ENCODE measurements around the gene CCDC177. TPM values are rescaled to one million over a fixed set of nuclear protein-coding genes. Genes with fewer than 3 reads are reported as not detected.

CCDC177 gene
- polyA plus RNA-seq, 1 experiment, result not detected

DNA sequence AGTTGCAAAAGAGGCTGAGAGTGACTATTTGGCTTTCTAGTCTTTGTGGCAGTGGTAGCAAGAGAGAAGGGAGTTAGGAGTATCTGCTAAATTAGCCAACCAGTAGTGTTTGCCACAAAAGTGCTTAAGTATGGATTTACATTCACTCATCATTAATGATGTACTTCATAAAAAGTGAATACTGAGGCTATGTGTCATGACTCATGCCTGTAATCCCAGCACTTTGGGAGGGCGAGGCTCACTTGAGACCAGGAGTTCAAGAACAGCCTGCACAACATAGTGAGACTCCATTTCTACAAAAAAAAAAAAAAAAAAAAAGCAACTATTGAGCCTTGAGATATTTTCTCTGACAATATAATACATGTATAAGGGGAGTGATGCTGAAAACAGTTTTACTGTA lies 36.8 kb downstream of the CCDC177 start:
- CTCF ChIA-PET, result interaction anchor here (0.6 to 4.0 kb wide), 3 partner anchors 10 to 43 kb away, joined by 4 to 20 read pairs (median 8); partner anchors contain the start of gene CCDC177

DNA sequence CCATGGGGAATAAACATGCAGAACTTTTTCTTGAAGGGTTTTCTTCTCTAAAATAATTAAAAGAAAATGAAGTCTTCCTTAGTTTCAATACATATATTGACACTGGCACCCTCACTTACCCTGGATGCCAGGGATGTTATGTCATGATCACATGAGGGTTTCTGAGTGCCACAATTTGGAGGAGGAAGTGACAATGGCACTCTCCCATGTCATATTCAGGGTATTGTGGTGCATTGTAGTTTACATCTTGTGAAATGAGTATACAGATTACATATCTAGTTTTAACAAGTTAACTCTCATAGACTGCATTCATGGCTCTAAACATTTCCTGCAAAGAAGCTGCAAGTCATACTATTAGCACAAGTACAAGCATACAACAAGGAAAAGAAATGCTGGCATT lies 37.7 kb downstream of the CCDC177 start:
- CTCF ChIA-PET, result interaction anchor here (1.3 to 4.0 kb wide), 2 partner anchors 11 to 37 kb away, joined by 8 to 20 read pairs; partner anchors contain the start of gene CCDC177

More for the DNA sequence above, 36.8 kb downstream of the CCDC177 start:
- peaks cover 4% of the 10 kb centered on the region; the same call in 1 of the 2 replicates for H3K9me3 ChIP-seq (ENCODE audit: control insufficient read depth, insufficient read depth, low read length)
- H3K4me3 ChIP-seq (ENCODE audit: low read depth, low read length), result no peak overlapping the region
- peaks cover 38% of the 10 kb centered on the region for H3K27me3 ChIP-seq (ENCODE audit: control insufficient read depth, insufficient read depth, low read length)
- POLR2A ChIA-PET, result no interaction called here
- DNase-seq (ENCODE audit: low read depth, low spot score), result no peak
- TF ChIP-seq, protein P1, sequence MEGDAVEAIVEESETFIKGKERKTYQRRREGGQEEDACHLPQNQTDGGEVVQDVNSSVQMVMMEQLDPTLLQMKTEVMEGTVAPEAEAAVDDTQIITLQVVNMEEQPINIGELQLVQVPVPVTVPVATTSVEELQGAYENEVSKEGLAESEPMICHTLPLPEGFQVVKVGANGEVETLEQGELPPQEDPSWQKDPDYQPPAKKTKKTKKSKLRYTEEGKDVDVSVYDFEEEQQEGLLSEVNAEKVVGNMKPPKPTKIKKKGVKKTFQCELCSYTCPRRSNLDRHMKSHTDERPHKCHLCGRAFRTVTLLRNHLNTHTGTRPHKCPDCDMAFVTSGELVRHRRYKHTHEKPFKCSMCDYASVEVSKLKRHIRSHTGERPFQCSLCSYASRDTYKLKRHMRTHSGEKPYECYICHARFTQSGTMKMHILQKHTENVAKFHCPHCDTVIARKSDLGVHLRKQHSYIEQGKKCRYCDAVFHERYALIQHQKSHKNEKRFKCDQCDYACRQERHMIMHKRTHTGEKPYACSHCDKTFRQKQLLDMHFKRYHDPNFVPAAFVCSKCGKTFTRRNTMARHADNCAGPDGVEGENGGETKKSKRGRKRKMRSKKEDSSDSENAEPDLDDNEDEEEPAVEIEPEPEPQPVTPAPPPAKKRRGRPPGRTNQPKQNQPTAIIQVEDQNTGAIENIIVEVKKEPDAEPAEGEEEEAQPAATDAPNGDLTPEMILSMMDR (IDR thresholded peaks at IDR 0.05; ENCODE audit: low read depth, low read length), result no peak
- H3K27ac ChIP-seq (ENCODE audit: low read depth, low read length), result no peak overlapping the region

DNA sequence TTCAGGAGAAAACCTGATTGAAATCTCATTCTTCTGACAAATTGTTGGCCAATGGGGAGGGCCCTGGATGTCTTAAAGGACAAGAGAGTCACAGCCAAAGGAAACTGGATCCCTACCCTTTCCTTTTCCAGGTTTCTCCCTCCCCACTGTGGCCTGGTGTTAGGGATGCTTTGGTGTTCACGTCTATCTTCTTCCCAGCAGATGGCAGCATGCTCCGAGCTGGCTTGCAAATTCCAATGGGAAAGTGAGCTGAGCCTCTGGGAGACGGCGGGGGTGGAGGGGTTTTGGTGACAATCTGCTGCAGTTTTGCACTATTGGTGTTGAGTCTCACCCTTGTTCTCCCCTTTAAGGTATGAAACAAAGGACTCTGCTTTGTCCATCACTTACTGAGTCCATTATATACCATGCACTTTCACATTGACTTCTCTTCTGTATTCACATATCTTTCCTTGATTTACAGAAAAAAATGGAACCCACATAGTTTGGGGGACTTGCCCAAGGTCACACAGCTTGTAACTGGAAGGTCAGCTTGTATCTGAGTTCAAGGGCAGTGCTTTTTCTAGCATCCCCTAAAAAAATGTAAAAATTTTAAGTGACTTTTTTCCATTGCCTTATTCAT lies 39.3 kb downstream of the CCDC177 start:
- CTCF ChIA-PET, result interaction anchor here (0.7 to 1.9 kb wide), 32 partner anchors 8 to 385 kb away, joined by 3 to 17 read pairs (median 6); partner anchors contain the start of genes CCDC177, SRSF5 and SUSD6
- Histone ChIP-seq H3K27me3 (ENCODE audit: control insufficient read depth, insufficient read depth, low read length) (peaks cover 42% of the 10 kb centered on the region), H3K9me3 (ENCODE audit: control insufficient read depth, insufficient read depth, low read length) (peaks cover 4% of the 10 kb centered on the region; the same call in 1 of the 2 replicates), H3K27ac (ENCODE audit: low read depth, low read length) (no peak overlapping the region), H3K4me3 (ENCODE audit: low read depth, low read length) (no peak overlapping the region)
- POLR2A ChIA-PET, result no interaction called here
- DNase-seq (ENCODE audit: low read depth, low spot score), result peak; percentile 26
- TF ChIP-seq, protein P1 (IDR thresholded peaks at IDR 0.05; ENCODE audit: low read depth, low read length), result peak; percentile 87

More for the DNA sequence above, 37.7 kb downstream of the CCDC177 start:
- no peak for DNase-seq (ENCODE audit: low read depth, low spot score)
- POLR2A ChIA-PET, result no interaction called here
- H3K9me3 ChIP-seq (ENCODE audit: control insufficient read depth, insufficient read depth, low read length), result peaks cover 4% of the 10 kb centered on the region; the same call in 1 of the 2 replicates
- no peak overlapping the region for H3K27ac ChIP-seq (ENCODE audit: low read depth, low read length)
- no peak overlapping the region for H3K4me3 ChIP-seq (ENCODE audit: low read depth, low read length)
- TF ChIP-seq, protein P1 (IDR thresholded peaks at IDR 0.05; ENCODE audit: low read depth, low read length), result no peak
- H3K27me3 ChIP-seq (ENCODE audit: control insufficient read depth, insufficient read depth, low read length), result peaks cover 39% of the 10 kb centered on the region

DNA sequence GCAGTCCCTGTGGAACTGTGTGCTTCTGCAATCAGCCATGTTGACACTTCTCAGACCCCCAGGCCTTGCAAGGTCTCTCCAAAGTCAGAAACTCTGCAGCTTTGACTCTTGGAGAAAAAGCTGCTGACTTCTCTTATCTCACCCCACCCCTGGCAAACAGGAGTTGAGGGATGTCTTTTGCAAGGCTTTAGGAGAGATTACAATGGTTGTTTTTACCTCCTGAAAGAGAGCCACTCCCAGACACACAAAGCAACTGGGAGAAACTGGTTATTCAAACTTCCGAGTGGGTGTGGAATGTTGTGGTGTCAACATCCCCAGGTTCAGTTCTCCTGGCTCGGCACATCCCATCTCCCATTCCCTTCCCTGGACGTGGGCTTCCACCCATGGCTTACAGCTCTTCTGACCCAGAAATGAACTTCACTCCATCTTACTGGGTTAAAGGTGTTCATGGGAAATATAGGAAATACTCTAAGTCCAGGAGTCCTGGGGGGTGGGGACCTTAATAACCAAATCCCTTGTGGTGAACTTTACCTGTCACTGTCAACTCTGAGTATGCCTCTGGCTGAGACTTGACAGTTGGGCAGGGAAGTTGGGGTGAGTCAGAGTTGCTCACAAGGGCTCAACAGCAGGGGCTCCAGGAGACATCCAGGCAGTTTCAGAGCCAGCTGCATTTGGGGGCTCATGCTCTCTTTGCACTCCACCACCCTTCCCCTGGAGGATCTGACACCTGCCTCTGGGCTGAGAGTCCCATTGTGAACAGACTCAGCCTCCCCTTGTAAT lies 41.9 kb downstream of the CCDC177 start:
- H3K9me3 ChIP-seq (ENCODE audit: control insufficient read depth, insufficient read depth, low read length), result no peaks in the 10 kb centered on the region
- CTCF ChIA-PET, result no interaction called here
- H3K27me3 ChIP-seq (ENCODE audit: control insufficient read depth, insufficient read depth, low read length), result peaks cover 46% of the 10 kb centered on the region
- H3K4me3 ChIP-seq (ENCODE audit: low read depth, low read length), result no peak overlapping the region
- no peak overlapping the region for H3K27ac ChIP-seq (ENCODE audit: low read depth, low read length)
- TF ChIP-seq, protein P1 (IDR thresholded peaks at IDR 0.05; ENCODE audit: low read depth, low read length), result no peak
- DNase-seq (ENCODE audit: low read depth, low spot score), result no peak
- POLR2A ChIA-PET, result no interaction called here

DNA sequence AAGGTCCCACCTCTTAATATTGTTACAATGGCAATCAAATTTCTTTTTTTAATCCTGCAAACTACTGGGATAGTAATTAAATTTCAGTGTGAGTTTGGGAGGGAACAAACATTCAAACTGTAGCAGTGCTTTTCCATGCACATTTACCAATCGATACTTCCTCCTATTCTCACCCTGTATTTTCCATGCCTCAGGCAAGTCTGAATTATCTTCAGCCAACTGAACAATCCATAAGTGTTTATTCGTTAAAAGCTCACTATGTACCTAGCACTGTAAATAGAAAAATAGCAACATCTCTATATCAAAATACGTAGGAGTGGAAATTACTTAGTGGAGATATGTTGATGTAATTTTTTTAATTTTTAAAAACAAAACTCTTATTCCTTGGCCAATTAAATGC lies 43.5 kb downstream of the CCDC177 start:
- Histone ChIP-seq H3K27ac (ENCODE audit: low read depth, low read length) (no peak overlapping the region), H3K9me3 (ENCODE audit: control insufficient read depth, insufficient read depth, low read length) (no peaks in the 10 kb centered on the region), H3K4me3 (ENCODE audit: low read depth, low read length) (no peak overlapping the region), H3K27me3 (ENCODE audit: control insufficient read depth, insufficient read depth, low read length) (peaks cover 44% of the 10 kb centered on the region)
- DNase-seq (ENCODE audit: low read depth, low spot score), result no peak
- TF ChIP-seq, protein P1 (IDR thresholded peaks at IDR 0.05; ENCODE audit: low read depth, low read length), result no peak
- POLR2A ChIA-PET, result no interaction called here
- CTCF ChIA-PET, result no interaction called here

All from AG04450 (cell line).